ENCODE results near the gene CACNA1B. TPM values are rescaled to one million over a fixed set of nuclear protein-coding genes. Genes with fewer than 3 reads are reported as not detected.

Gene CACNA1B
- total RNA-seq, 2 donors from 2014 or later, result 3.6 to 7.9 TPM

DNA sequence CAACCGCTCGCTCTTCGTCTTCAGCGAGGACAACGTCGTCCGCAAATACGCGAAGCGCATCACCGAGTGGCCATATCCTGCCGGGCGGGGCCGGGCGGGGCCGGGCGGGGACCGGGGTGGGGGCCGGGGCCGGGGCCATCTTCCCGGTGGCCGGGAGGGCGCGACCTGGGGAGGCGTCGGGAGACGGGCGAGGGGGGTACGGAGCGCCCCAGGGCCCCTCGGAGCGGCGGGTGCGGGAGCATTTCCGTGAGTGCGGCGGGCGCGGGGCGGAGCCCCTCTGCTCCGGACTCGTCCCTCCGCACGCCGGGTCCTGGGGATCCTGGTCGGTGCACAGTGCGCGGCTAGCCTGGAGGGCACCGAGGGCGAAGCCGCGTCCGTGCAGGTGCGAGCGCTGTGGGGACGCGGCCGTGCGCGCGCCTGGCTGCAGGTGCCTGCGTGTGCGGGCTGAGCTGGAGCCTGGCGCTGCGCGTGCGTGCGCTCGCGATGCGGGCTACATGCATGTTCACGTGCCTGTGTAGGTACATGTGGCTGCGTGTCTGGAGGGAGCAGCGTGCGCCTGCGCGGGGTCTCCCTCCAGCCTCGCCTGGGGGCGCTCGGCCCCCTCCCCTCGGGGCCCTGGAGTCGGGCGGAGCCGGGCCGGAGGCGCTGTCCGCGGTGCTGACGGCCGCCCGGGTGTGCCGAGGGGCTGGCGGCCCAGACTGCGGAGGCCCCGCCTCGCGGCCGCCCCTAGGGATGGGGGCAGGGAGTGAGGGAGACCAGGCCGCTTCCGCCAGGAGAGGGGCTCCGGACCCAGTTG is 762 bp downstream of the CACNA1B start:
- Mint-ChIP-seq H3K36me3 (ENCODE audit: low read depth) (no peaks in the 10 kb centered on the region), H3K9me3 (no peaks in the 10 kb centered on the region), H3K4me1 (no peaks in the 10 kb centered on the region), H3K27me3 (ENCODE audit: insufficient read depth) (peaks cover 33% of the 10 kb centered on the region), H3K27ac (no peak overlapping the region), H3K4me3 (no peak overlapping the region)
- no peak overlapping the region for H3K9ac ChIP-seq (ENCODE audit: extremely low read depth, low read length, poor library complexity, severe bottlenecking)
- peaks cover 10% of the 10 kb centered on the region for H3K27me3 ChIP-seq (ENCODE audit: control insufficient read depth, insufficient read depth, low read length, poor library complexity, severe bottlenecking)
- no peaks in the 10 kb centered on the region for H3K9me3 ChIP-seq (ENCODE audit: control insufficient read depth, low read length)
- WGBS, 2 experiments (ENCODE audit: insufficient coverage in 1 of 2, insufficient read length in 1 of 2), result 10 to 59% methylated on average over 20 to 100 of the region's 101 CpGs
- peak; percentile 95 for DNase-seq
- no peaks in the 10 kb centered on the region for H3K36me3 ChIP-seq (ENCODE audit: control insufficient read depth, insufficient read depth, low read length)
- no peaks in the 10 kb centered on the region for H3K4me1 ChIP-seq (ENCODE audit: control insufficient read depth, insufficient read depth, low read length)
- H3K27ac ChIP-seq (ENCODE audit: low read depth, low read length), result no peak overlapping the region
- H3K4me3 ChIP-seq (ENCODE audit: low read length), result no peak overlapping the region
- TF ChIP-seq CTCF (conservative IDR thresholded peaks at IDR 0.05), result peak; percentile 36

DNA sequence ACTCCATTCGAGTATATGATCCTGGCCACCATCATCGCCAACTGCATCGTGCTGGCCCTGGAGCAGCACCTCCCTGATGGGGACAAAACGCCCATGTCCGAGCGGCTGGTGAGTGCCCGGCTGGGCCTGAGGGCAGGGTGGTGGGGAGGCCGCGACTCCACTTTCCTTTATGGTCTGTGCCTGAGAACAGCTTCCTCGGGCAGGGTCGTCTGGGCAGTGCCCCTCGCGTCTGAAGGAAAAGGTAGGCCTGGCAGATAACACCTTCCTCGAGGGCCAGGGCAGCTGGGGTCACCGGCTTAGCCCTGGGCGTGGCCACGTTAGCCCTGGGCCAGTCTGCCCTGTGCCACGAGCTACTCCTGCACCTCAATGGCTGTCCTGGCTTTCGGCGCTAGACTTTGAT is 1.5 kb downstream of the CACNA1B start:
- no peaks in the 10 kb centered on the region for H3K9me3 Mint-ChIP-seq
- H3K9ac ChIP-seq (ENCODE audit: extremely low read depth, low read length, poor library complexity, severe bottlenecking), result no peak overlapping the region
- no peak for TF ChIP-seq CTCF (conservative IDR thresholded peaks at IDR 0.05)

DNA sequence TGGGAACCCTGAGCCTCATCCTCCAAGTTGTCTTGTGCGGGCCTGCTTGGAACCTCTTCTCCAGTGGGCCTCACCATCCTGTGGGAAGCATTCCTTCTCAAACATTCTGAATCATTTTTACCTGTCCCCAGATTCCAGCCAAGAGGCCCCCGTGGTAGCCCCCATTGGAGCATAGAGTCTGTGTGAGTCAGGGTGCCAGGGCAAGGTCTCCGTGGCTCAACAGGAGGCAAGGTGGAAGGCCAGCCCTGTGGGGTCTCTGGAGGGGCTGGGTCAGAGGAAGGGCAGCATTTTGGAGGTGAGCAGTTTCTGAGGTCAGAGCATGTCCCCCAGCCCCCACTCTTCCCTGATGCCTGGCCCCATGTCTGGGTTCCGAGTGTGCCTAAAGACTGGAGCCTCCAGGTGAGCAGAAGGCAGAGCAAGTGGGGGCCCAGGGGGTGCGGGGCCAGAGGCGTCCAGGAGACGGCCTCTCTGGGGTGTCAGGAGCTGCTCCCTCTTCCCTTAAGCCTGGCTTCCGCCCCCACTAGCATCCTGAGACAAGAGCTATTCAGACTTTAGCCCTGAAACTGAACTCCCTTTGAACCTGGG is 2.1 kb downstream of the CACNA1B start:
- Histone ChIP-seq H3K4me1 (ENCODE audit: control insufficient read depth, insufficient read depth, low read length) (no peaks in the 10 kb centered on the region), H3K27ac (ENCODE audit: low read depth, low read length) (no peak overlapping the region), H3K4me3 (ENCODE audit: low read length) (no peak overlapping the region), H3K9ac (ENCODE audit: extremely low read depth, low read length, poor library complexity, severe bottlenecking) (no peak overlapping the region), H3K27me3 (ENCODE audit: control insufficient read depth, insufficient read depth, low read length, poor library complexity, severe bottlenecking) (peaks cover 10% of the 10 kb centered on the region), H3K9me3 (ENCODE audit: control insufficient read depth, low read length) (no peaks in the 10 kb centered on the region), H3K36me3 (ENCODE audit: control insufficient read depth, insufficient read depth, low read length) (no peaks in the 10 kb centered on the region)
- H3K9me3 Mint-ChIP-seq, result no peaks in the 10 kb centered on the region
- no peaks in the 10 kb centered on the region for H3K36me3 Mint-ChIP-seq (ENCODE audit: low read depth)
- DNase-seq, result no peak
- WGBS, 2 experiments (ENCODE audit: insufficient coverage in 1 of 2, insufficient read length in 1 of 2), result 79 to 90% methylated on average over 2 to 8 of the region's 8 CpGs
- H3K4me1 Mint-ChIP-seq, result no peaks in the 10 kb centered on the region
- no peak overlapping the region for H3K27ac Mint-ChIP-seq
- peaks cover 25% of the 10 kb centered on the region for H3K27me3 Mint-ChIP-seq (ENCODE audit: insufficient read depth)
- TF ChIP-seq CTCF (conservative IDR thresholded peaks at IDR 0.05), result no peak
- H3K4me3 Mint-ChIP-seq, result no peak overlapping the region

More for the DNA sequence above, 1.5 kb downstream of the CACNA1B start:
- H3K27ac Mint-ChIP-seq, result no peak overlapping the region
- H3K4me1 ChIP-seq (ENCODE audit: control insufficient read depth, insufficient read depth, low read length), result no peaks in the 10 kb centered on the region
- no peak overlapping the region for H3K4me3 Mint-ChIP-seq
- no peaks in the 10 kb centered on the region for H3K36me3 Mint-ChIP-seq (ENCODE audit: low read depth)
- H3K27ac ChIP-seq (ENCODE audit: low read depth, low read length), result no peak overlapping the region
- no peaks in the 10 kb centered on the region for H3K36me3 ChIP-seq (ENCODE audit: control insufficient read depth, insufficient read depth, low read length)
- H3K4me1 Mint-ChIP-seq, result no peaks in the 10 kb centered on the region
- H3K27me3 Mint-ChIP-seq (ENCODE audit: insufficient read depth), result peaks cover 27% of the 10 kb centered on the region
- H3K4me3 ChIP-seq (ENCODE audit: low read length), result no peak overlapping the region
- no peaks in the 10 kb centered on the region for H3K9me3 ChIP-seq (ENCODE audit: control insufficient read depth, low read length)
- 91 to 93% methylated on average over 15 to 20 of the region's 20 CpGs for WGBS, 2 experiments (ENCODE audit: insufficient coverage in 1 of 2, insufficient read length in 1 of 2)
- DNase-seq, result no peak
- H3K27me3 ChIP-seq (ENCODE audit: control insufficient read depth, insufficient read depth, low read length, poor library complexity, severe bottlenecking), result peaks cover 10% of the 10 kb centered on the region

All from endodermal cell (in vitro differentiated cells).